Mesenchymal stem cell (in vitro differentiated cells and primary cell): ENCODE data around the gene BTBD16.

Experiments
- DNase-seq: peaks from one replicate; pipeline ENCODE4 v3.0.0-alpha.2; 2013
- H2AFZ ChIP-seq: one replicate; pipeline ENCODE4 v1.6.1; 2013; ENCODE audit warnings: low read depth, mild to moderate bottlenecking, control low read depth, inconsistent platforms, low read length, moderate library complexity
- H2AK5ac ChIP-seq: 2 replicates; pipeline ENCODE4 v1.6.1; 2013; ENCODE audit warnings: low read length, moderate library complexity, mild to moderate bottlenecking, inconsistent platforms; ENCODE audit not compliant: severe bottlenecking
- H2BK120ac ChIP-seq: one replicate; pipeline ENCODE4 v1.6.1; 2013; ENCODE audit warnings: low read depth, mild to moderate bottlenecking, inconsistent platforms, low read length, moderate library complexity
- H2BK12ac ChIP-seq, 2 experiments: one replicate each; pipeline ENCODE4 v1.6.1; 2013; ENCODE audit warnings: inconsistent platforms in 2 of 2, low read length in 2 of 2, mild to moderate bottlenecking in 2 of 2, moderate library complexity in 2 of 2, control low read depth in 1 of 2
- H2BK15ac ChIP-seq: one replicate; pipeline ENCODE4 v1.6.1; 2013; ENCODE audit warnings: mild to moderate bottlenecking, low read depth, inconsistent platforms; ENCODE audit not compliant: poor library complexity, severe bottlenecking
- H2BK5ac ChIP-seq: 2 replicates; pipeline ENCODE4 v1.6.1; 2013; ENCODE audit warnings: low read depth, mild to moderate bottlenecking, low read length, control low read depth, inconsistent platforms; ENCODE audit not compliant: poor library complexity, severe bottlenecking
- H3K14ac ChIP-seq, 2 experiments: one replicate each; pipeline ENCODE4 v1.6.1; 2013; ENCODE audit warnings: inconsistent platforms in 2 of 2, low read length in 2 of 2, control low read depth in 1 of 2, mild to moderate bottlenecking in 1 of 2, moderate library complexity in 1 of 2
- H3K18ac ChIP-seq, 2 experiments: one replicate each; pipeline ENCODE4 v1.6.1; 2013; ENCODE audit warnings: inconsistent platforms in 2 of 2, low read length in 2 of 2, control low read depth in 1 of 2, low read depth in 1 of 2, mild to moderate bottlenecking in 1 of 2
- H3K23ac ChIP-seq, 2 experiments: one replicate each; pipeline ENCODE4 v1.6.1; 2013; ENCODE audit warnings: inconsistent platforms in 2 of 2, low read length in 2 of 2, mild to moderate bottlenecking in 2 of 2, moderate library complexity in 2 of 2, control low read depth in 1 of 2
- H3K27ac ChIP-seq: 2 replicates; pipeline ENCODE4 v1.5.1; 2013; ENCODE audit warnings: mild to moderate bottlenecking, moderate library complexity, low read length, control low read depth, inconsistent platforms; ENCODE audit not compliant: poor library complexity, severe bottlenecking
- H3K27me3 ChIP-seq, 2 experiments: 2 replicates each; pipeline versions ENCODE4 v1.6.1 to v1.7.0; 2013; ENCODE audit warnings: low read length in 2 of 2, mild to moderate bottlenecking in 2 of 2, moderate library complexity in 2 of 2, control low read depth in 1 of 2, inconsistent platforms in 1 of 2; ENCODE audit not compliant: control insufficient read depth in 1 of 2, insufficient read depth in 1 of 2
- H3K36me3 ChIP-seq, 2 experiments: 2 replicates each; pipeline versions ENCODE4 v1.6.1 to v1.7.0; 2013; ENCODE audit warnings: low read length in 2 of 2, control low read depth in 1 of 2, inconsistent platforms in 1 of 2, low read depth in 1 of 2, mild to moderate bottlenecking in 1 of 2; ENCODE audit not compliant: insufficient read depth in 2 of 2, control insufficient read depth in 1 of 2
- H3K4ac ChIP-seq, 2 experiments: one replicate each; pipeline ENCODE4 v1.6.1; 2013; ENCODE audit warnings: inconsistent platforms in 2 of 2, low read length in 2 of 2, mild to moderate bottlenecking in 2 of 2, moderate library complexity in 2 of 2, control low read depth in 1 of 2, low read depth in 1 of 2
- H3K4me1 ChIP-seq: 2 replicates; pipeline ENCODE4 v1.6.1; 2013; ENCODE audit warnings: low read depth, low read length, control low read depth; ENCODE audit not compliant: control insufficient read depth, insufficient read depth
- H3K4me2 ChIP-seq: 2 replicates; pipeline ENCODE4 v1.6.1; 2013; ENCODE audit warnings: low read length, mild to moderate bottlenecking, inconsistent platforms; ENCODE audit not compliant: poor library complexity, severe bottlenecking
- H3K4me3 ChIP-seq, 2 experiments: 2 replicates each; pipeline versions ENCODE4 v1.5.1 to v1.7.0; 2013; ENCODE audit warnings: low read length in 2 of 2, mild to moderate bottlenecking in 2 of 2, control low read depth in 1 of 2, low read depth in 1 of 2; ENCODE audit not compliant: insufficient read depth in 1 of 2
- H3K79me1 ChIP-seq: replicated peaks from 2 replicates; pipeline ENCODE4 v1.6.1; 2013; ENCODE audit warnings: mild to moderate bottlenecking, control low read depth, low read length, inconsistent platforms; ENCODE audit not compliant: poor library complexity, severe bottlenecking
- H3K9ac ChIP-seq: 2 replicates; pipeline ENCODE4 v1.7.0; 2013; ENCODE audit warnings: mild to moderate bottlenecking, low read length, moderate library complexity
- H3K9me3 ChIP-seq: 2 replicates; pipeline ENCODE4 v1.7.0; 2013; ENCODE audit warnings: mild to moderate bottlenecking, low read length; ENCODE audit not compliant: control insufficient read depth
- H4K8ac ChIP-seq: one replicate; pipeline ENCODE4 v1.6.1; 2013; ENCODE audit warnings: inconsistent platforms, mild to moderate bottlenecking, low read length, moderate library complexity
- H4K91ac ChIP-seq: one replicate; pipeline ENCODE4 v1.6.1; 2013; ENCODE audit warnings: mild to moderate bottlenecking, low read length, inconsistent platforms
- WGBS: methylation state at CpG from one replicate; pipeline ENCODE4 v1.1.7; 2013; ENCODE audit warnings: mixed read lengths; 5-methylcytosine and 5-hydroxymethylcytosine counted together

The BTBD16 gene

GRCh38 chr10:122310311-122311050 is 39.4 kb downstream of the BTBD16 start:
- H2BK12ac ChIP-seq = peak overlapping the region in 1 of 2 experiments; percentile 21
- no peak overlapping the region for H2AFZ ChIP-seq
- H2BK120ac ChIP-seq = no peak overlapping the region
- H3K4me1 ChIP-seq = peaks cover 22% of the 10 kb centered on the region
- H3K4me3 ChIP-seq = no peak overlapping the region
- no peak overlapping the region for H4K91ac ChIP-seq
- peak overlapping the region; percentile 90 for H2BK5ac ChIP-seq
- WGBS = 56% methylated on average over 17 of the region's 18 CpGs
- H3K4ac ChIP-seq = no peak overlapping the region
- H3K18ac ChIP-seq = peak overlapping the region; percentile 23 to 66
- H3K36me3 ChIP-seq = no peaks in the 10 kb centered on the region
- peak overlapping the region; percentile 86 for H3K27ac ChIP-seq
- no peak overlapping the region for H3K4me2 ChIP-seq
- no peak overlapping the region for H2BK15ac ChIP-seq
- no peak overlapping the region for H3K23ac ChIP-seq
- H4K8ac ChIP-seq = no peak overlapping the region
- H3K27me3 ChIP-seq = no peaks in the 10 kb centered on the region
- DNase-seq = peak; percentile 44
- peaks cover 2% of the 10 kb centered on the region for H3K9me3 ChIP-seq
- H2AK5ac ChIP-seq = peak overlapping the region; percentile 69
- peak overlapping the region in 1 of 2 experiments; percentile 39 for H3K14ac ChIP-seq
- no peaks in the 10 kb centered on the region for H3K79me1 ChIP-seq
- no peak overlapping the region for H3K9ac ChIP-seq

DNA sequence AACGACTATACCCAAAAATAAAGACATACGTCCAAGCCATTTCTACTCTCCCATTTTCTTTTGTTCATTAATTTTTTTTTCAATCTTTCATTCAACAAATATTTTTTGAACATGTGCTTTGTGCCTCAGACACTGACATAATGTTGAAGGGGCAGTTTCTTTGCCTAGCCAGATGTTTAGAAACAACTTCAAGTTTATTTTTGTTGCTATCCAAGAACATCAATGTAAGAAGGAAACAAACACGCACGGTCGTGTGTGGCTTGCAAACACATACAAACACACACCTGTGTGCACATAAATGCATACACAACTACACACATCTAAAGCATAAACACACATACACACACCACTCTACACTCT is 39.9 kb downstream of the BTBD16 start:
- no peak overlapping the region for H4K8ac ChIP-seq
- H3K23ac ChIP-seq = no peak overlapping the region
- peak overlapping the region; percentile 86 for H3K27ac ChIP-seq
- H3K4me1 ChIP-seq = peaks cover 22% of the 10 kb centered on the region
- DNase-seq = no peak
- no peak overlapping the region for H3K4ac ChIP-seq
- H2AFZ ChIP-seq = no peak overlapping the region
- H3K18ac ChIP-seq = no peak overlapping the region
- no peaks in the 10 kb centered on the region for H3K27me3 ChIP-seq
- no peak overlapping the region for H2BK12ac ChIP-seq
- no peaks in the 10 kb centered on the region for H3K9me3 ChIP-seq
- no peaks in the 10 kb centered on the region for H3K79me1 ChIP-seq
- H2BK15ac ChIP-seq = no peak overlapping the region
- no peaks in the 10 kb centered on the region for H3K36me3 ChIP-seq
- H3K9ac ChIP-seq = no peak overlapping the region
- no peak overlapping the region for H3K4me2 ChIP-seq
- H2AK5ac ChIP-seq = no peak overlapping the region
- WGBS = 59% methylated on average over 5 of the region's 5 CpGs
- no peak overlapping the region for H3K14ac ChIP-seq
- no peak overlapping the region for H2BK5ac ChIP-seq
- no peak overlapping the region for H3K4me3 ChIP-seq
- H4K91ac ChIP-seq = no peak overlapping the region
- no peak overlapping the region for H2BK120ac ChIP-seq

- WGBS = no CpG with 5 or more reads among the region's 1 CpG
- Histone ChIP-seq H2BK15ac (no peak overlapping the region), H4K8ac (no peak overlapping the region), H3K27me3 (no peaks in the 10 kb centered on the region), H3K4me3 (no peak overlapping the region), H2BK5ac (no peak overlapping the region), H3K27ac (peak overlapping the region; percentile 23), H3K9me3 (no peaks in the 10 kb centered on the region), H2BK12ac (no peak overlapping the region), H2AFZ (no peak overlapping the region), H3K4ac (no peak overlapping the region), H3K14ac (no peak overlapping the region), H2AK5ac (peak overlapping the region; percentile 46), H3K9ac (no peak overlapping the region), H4K91ac (no peak overlapping the region), H3K4me2 (no peak overlapping the region), H3K79me1 (no peaks in the 10 kb centered on the region), H3K23ac (no peak overlapping the region), H2BK120ac (no peak overlapping the region), H3K18ac (no peak overlapping the region), H3K36me3 (no peaks in the 10 kb centered on the region), H3K4me1 (peaks cover 20% of the 10 kb centered on the region)
- DNase-seq = no peak
Observed at GRCh38 chr10:122311716-122312115, 40.6 kb downstream of the BTBD16 start.

DNA sequence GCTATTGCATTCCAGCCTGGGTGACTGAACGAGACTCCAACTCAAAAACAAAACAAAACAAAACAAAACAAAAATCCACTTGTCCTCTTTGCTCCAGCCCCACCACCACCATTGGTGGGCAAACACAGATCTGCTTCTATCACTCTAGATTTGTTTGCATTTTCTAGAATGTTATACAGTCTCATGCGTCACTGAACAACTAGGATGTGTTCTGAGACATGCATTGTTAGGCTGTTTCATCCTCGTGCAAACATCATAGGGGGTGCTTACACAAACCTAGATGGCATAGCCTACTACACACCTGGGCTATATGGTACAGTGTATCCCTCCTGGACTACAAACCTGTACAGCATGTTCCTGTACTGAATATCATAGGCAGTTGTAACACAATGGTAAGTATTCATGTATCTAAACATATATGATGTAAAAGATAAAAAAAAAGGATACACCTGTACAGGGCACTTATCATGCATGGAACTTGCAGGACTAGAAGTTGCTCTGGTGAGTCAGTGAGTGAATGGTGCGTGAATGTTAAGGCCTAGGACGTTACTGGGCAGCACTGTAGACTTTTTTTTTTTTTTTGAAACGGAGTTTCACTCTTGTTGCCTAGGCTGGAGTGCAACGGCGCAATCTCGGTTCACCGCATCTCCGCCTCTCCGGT is 45.3 kb downstream of the BTBD16 start:
- H2BK120ac ChIP-seq = no peak overlapping the region

More for the DNA sequence above, 45.3 kb downstream of the BTBD16 start:
- Histone ChIP-seq H3K27ac (no peak overlapping the region), H2AK5ac (no peak overlapping the region), H2BK15ac (no peak overlapping the region), H2BK5ac (no peak overlapping the region), H3K4ac (no peak overlapping the region), H3K27me3 (no peaks in the 10 kb centered on the region), H3K18ac (no peak overlapping the region), H4K91ac (no peak overlapping the region), H2BK12ac (no peak overlapping the region), H3K4me1 (no peaks in the 10 kb centered on the region), H3K79me1 (no peaks in the 10 kb centered on the region), H3K4me3 (no peak overlapping the region), H3K9ac (no peak overlapping the region), H3K14ac (no peak overlapping the region), H3K4me2 (no peak overlapping the region), H2AFZ (no peak overlapping the region), H3K9me3 (peaks cover 22% of the 10 kb centered on the region), H4K8ac (no peak overlapping the region), H3K36me3 (no peaks in the 10 kb centered on the region), H3K23ac (no peak overlapping the region)
- DNase-seq = no peak
- WGBS = 89% methylated on average over 12 of the region's 12 CpGs
